HG02623 (cell line): Measurements from ENCODE around the gene CNOT11.
A peak's percentile ranks its signal among the peaks of the same experiment; 100 is the strongest.
"Not testable (repeated sequence)": the region's sequence is repeated elsewhere in the genome, so short reads cannot be mapped to it uniquely, and the experiment has no call there.

Experiments
- ATAC-seq: cut with Tn5 transposase; IDR thresholded peaks from one replicate; pipeline ENCODE4 v1.9.1; 2021; ENCODE audit warnings: moderate library complexity; ENCODE audit not compliant: unreplicated experiment

The CNOT11 gene

GRCh38 chr2:101244899-101245298, 7.8 kb upstream of the CNOT11 start:
- ATAC-seq = not testable (repeated sequence)

GRCh38 chr2:101245468-101245867, 7.2 kb upstream of the CNOT11 start:
- not testable (repeated sequence) for ATAC-seq

- ATAC-seq = not testable (repeated sequence)
These were observed 3.9 kb upstream of the CNOT11 start for GRCh38 chr2:101248756-101249155.

GRCh38 chr2:101249826-101250225, 2.9 kb upstream of the CNOT11 start:
- no peak for ATAC-seq

GRCh38 chr2:101251246-101251781, 1.4 kb upstream of the CNOT11 start:
- not testable (repeated sequence) for ATAC-seq

GRCh38 chr2:101251844-101252407, 760 bp upstream of the CNOT11 start:
- peak; percentile 48 for ATAC-seq

- ATAC-seq = peak; percentile 44
These were observed 472 bp downstream of the CNOT11 start for GRCh38 chr2:101253013-101253702.

GRCh38 chr2:101253703-101254450, 1.2 kb downstream of the CNOT11 start:
- no peak for ATAC-seq

GRCh38 chr2:101255501-101255900, 2.8 kb downstream of the CNOT11 start:
- ATAC-seq = no peak

GRCh38 chr2:101256316-101256715, 3.6 kb downstream of the CNOT11 start:
- no peak for ATAC-seq

GRCh38 chr2:101258804-101259203, 6.1 kb downstream of the CNOT11 start:
- ATAC-seq = no peak

GRCh38 chr2:101262142-101262541, 9.5 kb downstream of the CNOT11 start:
- no peak for ATAC-seq

GRCh38 chr2:101263377-101263800, 10.7 kb downstream of the CNOT11 start:
- ATAC-seq = no peak

GRCh38 chr2:101264360-101264939, 11.8 kb downstream of the CNOT11 start:
- ATAC-seq = no peak

GRCh38 chr2:101265893-101266499, 13.3 kb downstream of the CNOT11 start:
- ATAC-seq = no peak

GRCh38 chr2:101267671-101268656, 15.3 kb downstream of the CNOT11 start:
- peak; percentile 52 for ATAC-seq

GRCh38 chr2:101270700-101271259, 18.1 kb downstream of the CNOT11 start:
- ATAC-seq = no peak

GRCh38 chr2:101272045-101272784, 19.5 kb downstream of the CNOT11 start:
- ATAC-seq = peak; percentile 82

GRCh38 chr2:101273056-101273455, 20.4 kb downstream of the CNOT11 start:
- ATAC-seq = no peak
